ENCODE measurements around the gene BTBD2.
A peak's percentile ranks its signal among the peaks of the same experiment; 100 is the strongest.
"Not testable (repeated sequence)": the region's sequence is repeated elsewhere in the genome, so short reads cannot be mapped to it uniquely, and the experiment has no call there.

Gene BTBD2

GRCh38 chr19:2039959-2040646 is 24.6 kb upstream of the BTBD2 start:
- DNase-seq (ENCODE audit: low spot score): no peak

- DNase-seq (ENCODE audit: low spot score): no peak
Measured at GRCh38 chr19:2039089-2039958, 23.8 kb upstream of the BTBD2 start.

- DNase-seq (ENCODE audit: low spot score): no peak
Measured at GRCh38 chr19:2038284-2039088, 23.0 kb upstream of the BTBD2 start.

- DNase-seq (ENCODE audit: low spot score): no peak
Measured at GRCh38 chr19:2037651-2038255, 22.2 kb upstream of the BTBD2 start.

GRCh38 chr19:2036424-2036823 is 20.9 kb upstream of the BTBD2 start:
- no peak for DNase-seq (ENCODE audit: low spot score)

GRCh38 chr19:2035590-2035991 is 20.1 kb upstream of the BTBD2 start:
- no peak for DNase-seq (ENCODE audit: low spot score)

GRCh38 chr19:2034729-2035589 is 19.4 kb upstream of the BTBD2 start:
- DNase-seq (ENCODE audit: low spot score): peak; percentile 38

GRCh38 chr19:2034253-2034652 is 18.7 kb upstream of the BTBD2 start:
- DNase-seq (ENCODE audit: low spot score): not testable (repeated sequence)

GRCh38 chr19:2033825-2034159 is 18.3 kb upstream of the BTBD2 start:
- no peak for DNase-seq (ENCODE audit: low spot score)

GRCh38 chr19:2033115-2033824 is 17.8 kb upstream of the BTBD2 start:
- no peak for DNase-seq (ENCODE audit: low spot score)

- peak; percentile 44 for DNase-seq (ENCODE audit: low spot score)
Measured at GRCh38 chr19:2032296-2032941, 16.9 kb upstream of the BTBD2 start.

GRCh38 chr19:2027361-2027760 is 11.8 kb upstream of the BTBD2 start:
- no peak for DNase-seq (ENCODE audit: low spot score)

- DNase-seq (ENCODE audit: low spot score): no peak
Measured at GRCh38 chr19:2026770-2027169, 11.3 kb upstream of the BTBD2 start.

GRCh38 chr19:2022289-2022688 is 6.8 kb upstream of the BTBD2 start:
- DNase-seq (ENCODE audit: low spot score): no peak

GRCh38 chr19:2021453-2022140 is 6.1 kb upstream of the BTBD2 start:
- no peak for DNase-seq (ENCODE audit: low spot score)

- DNase-seq (ENCODE audit: low spot score): no peak
Measured at GRCh38 chr19:2018752-2019151, 3.2 kb upstream of the BTBD2 start.

GRCh38 chr19:2016041-2016807 is 710 bp upstream of the BTBD2 start:
- DNase-seq (ENCODE audit: low spot score): peak; percentile 65

GRCh38 chr19:2014731-2015607 is 545 bp downstream of the BTBD2 start:
- DNase-seq (ENCODE audit: low spot score): no peak

Data from CD4-positive, alpha-beta T cell treated with Interleukin-15 for 4 hours (primary cell).